Memory B cell (primary cell): ENCODE data around the gene TRIM77.
"Not testable (repeated sequence)": the region's sequence is repeated elsewhere in the genome, so short reads cannot be mapped to it uniquely, and the experiment has no call there.

Experiments
- ATAC-seq: fragments of 150-1000 bp; cut with Tn5 transposase; 2 replicates; pipeline ENCODE4 v1.10.0; 2021; ENCODE audit warnings: low read depth, mild to moderate bottlenecking, moderate library complexity
- DNase-seq, 2 donors: peaks; one replicate each; pipeline ENCODE4 v3.0.0; 2022; ENCODE audit warnings: low spot score in 2 of 2
- H3K27ac Mint-ChIP-seq: one replicate; pipeline ENCODE4 v1.8.0; 2022; ENCODE audit warnings: mild to moderate bottlenecking, moderate library complexity, mixed read lengths
- H3K27me3 Mint-ChIP-seq: one replicate; pipeline ENCODE4 v1.8.0; 2022; ENCODE audit warnings: mixed read lengths
- H3K36me3 Mint-ChIP-seq: one replicate; pipeline ENCODE4 v1.8.0; 2022; ENCODE audit warnings: mild to moderate bottlenecking, mixed read lengths
- H3K4me1 Mint-ChIP-seq: one replicate; pipeline ENCODE4 v1.8.0; 2022; ENCODE audit warnings: mixed read lengths
- H3K4me3 Mint-ChIP-seq: one replicate; pipeline ENCODE4 v1.8.0; 2022; ENCODE audit warnings: mild to moderate bottlenecking, moderate library complexity, mixed read lengths
- H3K9me3 Mint-ChIP-seq: one replicate; pipeline ENCODE4 v1.8.0; 2022; ENCODE audit warnings: mixed read lengths

TRIM77 gene, protein sequence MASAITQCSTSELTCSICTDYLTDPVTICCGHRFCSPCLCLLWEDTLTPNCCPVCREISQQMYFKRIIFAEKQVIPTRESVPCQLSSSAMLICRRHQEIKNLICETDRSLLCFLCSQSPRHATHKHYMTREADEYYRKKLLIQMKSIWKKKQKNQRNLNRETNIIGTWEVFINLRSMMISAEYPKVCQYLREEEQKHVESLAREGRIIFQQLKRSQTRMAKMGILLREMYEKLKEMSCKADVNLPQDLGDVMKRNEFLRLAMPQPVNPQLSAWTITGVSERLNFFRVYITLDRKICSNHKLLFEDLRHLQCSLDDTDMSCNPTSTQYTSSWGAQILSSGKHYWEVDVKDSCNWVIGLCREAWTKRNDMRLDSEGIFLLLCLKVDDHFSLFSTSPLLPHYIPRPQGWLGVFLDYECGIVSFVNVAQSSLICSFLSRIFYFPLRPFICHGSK

DNA sequence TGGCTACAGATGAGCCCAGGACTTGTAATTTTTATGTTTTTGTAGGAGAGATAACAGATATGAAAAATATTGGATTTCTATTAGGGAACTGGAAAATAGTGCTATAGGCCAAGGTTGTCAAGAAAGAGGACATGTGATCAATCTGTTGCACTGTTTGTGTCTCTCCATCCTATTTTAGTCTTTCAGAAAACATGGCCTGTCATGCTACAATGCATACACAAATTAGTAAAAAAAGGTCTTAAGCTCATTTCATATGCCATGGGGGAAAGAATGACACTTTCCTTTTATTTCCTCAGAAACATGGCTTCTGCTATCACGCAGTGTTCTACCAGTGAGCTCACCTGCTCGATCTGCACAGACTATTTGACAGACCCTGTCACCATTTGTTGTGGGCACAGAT lies at the start of gene TRIM77:
TSS of gene TRIM77 (plus strand) at position 301 of the 400 bp plus-strand sequence. CDS start at position 301, 0 bp downstream.
- H3K9me3 Mint-ChIP-seq, result peaks cover 12% of the 10 kb centered on the region
- not testable (repeated sequence) for DNase-seq, H3K4me1 Mint-ChIP-seq, H3K4me3 Mint-ChIP-seq, H3K27me3 Mint-ChIP-seq, H3K27ac Mint-ChIP-seq, H3K36me3 Mint-ChIP-seq, ATAC-seq

DNA sequence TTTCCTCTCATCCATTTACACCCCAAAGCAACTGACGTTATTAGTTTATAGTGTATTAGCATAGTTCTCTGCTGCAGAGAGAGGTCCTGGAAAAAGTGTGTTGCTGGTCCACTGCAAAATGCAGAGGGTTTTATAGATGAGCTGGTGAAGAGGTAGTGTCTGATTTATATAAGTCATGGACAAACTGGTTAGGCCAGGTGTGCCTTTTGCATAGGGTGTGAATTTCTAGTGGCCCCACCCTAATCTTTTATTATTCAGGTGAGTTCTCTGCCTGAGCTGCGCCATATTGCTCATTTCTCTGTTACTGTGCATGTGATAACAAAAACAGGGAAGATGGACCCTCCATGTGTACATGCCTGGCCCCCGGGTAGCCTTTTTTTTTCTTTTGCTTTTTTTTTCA lies 43.1 kb upstream of the TRIM77 start:
- Mint-ChIP-seq H3K27ac (no peak overlapping the region), H3K36me3 (no peaks in the 10 kb centered on the region), H3K4me3 (no peak overlapping the region), H3K4me1 (no peaks in the 10 kb centered on the region), H3K9me3 (peaks cover 5% of the 10 kb centered on the region), H3K27me3 (no peaks in the 10 kb centered on the region)
- ATAC-seq (no peak), DNase-seq (no peak)

DNA sequence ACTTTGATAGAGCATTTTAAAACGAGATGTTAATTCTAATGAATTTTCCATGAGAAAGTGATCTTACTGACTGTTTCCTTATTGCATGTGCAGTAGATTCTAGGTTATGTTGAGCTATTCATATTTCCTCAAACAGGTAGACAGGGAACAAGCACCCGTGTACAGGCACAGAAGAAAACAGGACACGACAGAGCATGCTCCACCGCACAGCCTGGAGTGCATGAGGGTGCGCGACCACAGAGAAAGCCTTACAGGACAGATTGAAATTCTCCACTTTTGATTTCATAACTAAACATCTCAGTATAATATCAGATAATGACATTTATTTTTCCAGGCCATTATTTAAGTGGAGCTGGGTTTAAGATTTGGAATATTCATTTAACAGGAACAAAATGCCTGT lies 41.9 kb upstream of the TRIM77 start:
- not testable (repeated sequence) for H3K9me3 Mint-ChIP-seq, H3K36me3 Mint-ChIP-seq, DNase-seq, H3K4me1 Mint-ChIP-seq, H3K27me3 Mint-ChIP-seq, H3K27ac Mint-ChIP-seq, ATAC-seq, H3K4me3 Mint-ChIP-seq

DNA sequence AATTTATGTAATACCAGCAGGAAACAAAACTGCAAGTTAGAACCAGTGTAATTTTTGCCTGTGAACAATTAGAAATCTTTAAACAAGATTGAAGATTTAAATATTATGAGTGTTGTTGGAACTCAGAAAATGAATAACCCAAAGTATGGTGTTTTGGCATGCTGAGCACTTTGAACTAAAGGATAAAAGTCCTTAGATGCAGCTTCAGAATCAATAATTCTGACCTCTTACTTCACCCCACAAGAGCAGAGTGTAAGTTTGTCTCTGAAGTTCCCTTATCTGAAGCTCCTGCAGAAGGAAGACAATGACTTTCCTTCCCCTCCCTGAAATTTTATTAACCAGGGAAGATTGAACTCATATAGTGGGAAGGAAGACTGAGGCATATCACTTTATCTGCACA lies 40.5 kb upstream of the TRIM77 start:
- H3K4me1 Mint-ChIP-seq, H3K4me3 Mint-ChIP-seq, ATAC-seq, H3K36me3 Mint-ChIP-seq, H3K27ac Mint-ChIP-seq, H3K9me3 Mint-ChIP-seq, DNase-seq, H3K27me3 Mint-ChIP-seq: not testable (repeated sequence)

DNA sequence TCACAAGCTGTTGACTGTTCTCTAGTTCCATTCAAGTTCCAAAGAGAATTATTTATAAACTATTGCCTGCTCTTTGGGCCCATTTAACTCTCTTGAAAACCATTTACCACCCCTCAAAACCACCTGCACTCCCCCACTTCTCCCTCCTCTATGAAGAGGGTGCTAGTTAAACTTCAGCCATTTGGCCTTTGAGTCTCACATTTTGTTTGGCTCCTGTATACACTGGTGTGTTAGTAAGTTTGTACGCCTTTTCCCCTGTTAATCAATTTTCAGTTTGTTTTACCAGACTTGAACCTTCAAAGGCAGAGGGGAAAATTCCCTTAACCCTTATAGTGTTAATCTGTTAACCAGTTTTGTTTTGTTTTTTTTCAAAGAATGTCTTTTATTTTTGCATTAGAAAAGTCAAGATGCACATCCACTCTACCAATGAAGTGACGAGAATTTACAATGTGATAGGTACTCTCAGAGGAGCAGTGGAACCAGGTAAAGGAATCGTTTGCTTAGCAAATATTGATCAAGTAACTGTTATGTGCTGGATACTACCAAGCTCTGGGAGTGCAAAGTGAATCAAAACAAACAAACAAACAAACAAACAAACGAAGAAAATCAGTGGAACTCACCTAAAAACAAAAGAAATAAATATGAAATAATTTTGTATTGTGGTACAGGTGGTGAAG lies 40.0 kb upstream of the TRIM77 start:
- not testable (repeated sequence) for H3K36me3 Mint-ChIP-seq, H3K27me3 Mint-ChIP-seq, H3K27ac Mint-ChIP-seq, H3K4me1 Mint-ChIP-seq, ATAC-seq, DNase-seq, H3K4me3 Mint-ChIP-seq, H3K9me3 Mint-ChIP-seq

DNA sequence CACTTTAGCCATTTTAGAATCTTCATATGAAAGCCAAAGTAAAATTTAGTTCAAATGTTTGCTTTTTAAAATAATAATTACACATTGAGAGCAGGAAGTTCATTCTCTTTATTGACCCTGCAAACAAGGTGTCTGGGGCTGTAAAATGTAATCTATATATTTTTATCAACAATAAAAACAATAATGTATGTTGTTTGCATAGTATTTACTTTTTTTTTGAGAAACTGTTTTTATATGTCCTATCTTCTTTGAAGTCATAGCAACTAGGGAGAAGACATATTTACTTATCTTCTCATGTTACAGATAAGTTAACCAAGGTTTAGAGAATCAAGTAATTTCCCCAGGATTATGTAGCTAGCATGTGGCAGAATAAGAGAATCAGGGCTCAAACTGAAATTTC lies 37.6 kb upstream of the TRIM77 start:
- H3K27me3 Mint-ChIP-seq, ATAC-seq, H3K36me3 Mint-ChIP-seq, H3K4me3 Mint-ChIP-seq, DNase-seq, H3K27ac Mint-ChIP-seq, H3K4me1 Mint-ChIP-seq, H3K9me3 Mint-ChIP-seq: not testable (repeated sequence)

DNA sequence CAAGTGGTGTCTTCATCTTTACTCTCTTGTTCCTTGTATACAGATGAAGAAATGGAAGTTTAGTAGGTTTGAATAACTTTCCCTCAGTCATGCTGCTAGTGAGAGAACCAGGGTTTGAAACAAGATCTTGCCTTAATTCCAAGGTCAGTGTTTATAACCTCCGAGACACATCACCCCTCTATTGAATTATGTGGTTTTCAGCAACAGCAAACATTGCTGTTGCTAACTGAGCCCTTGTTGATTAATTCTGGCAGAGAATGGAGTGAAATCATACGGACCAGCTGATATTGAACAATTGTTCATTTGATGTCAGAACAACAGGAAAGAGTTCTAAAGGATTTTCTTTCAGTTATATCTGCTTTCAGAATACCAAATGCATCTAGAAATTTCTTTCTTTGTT lies 36.7 kb upstream of the TRIM77 start:
- not testable (repeated sequence) for H3K4me1 Mint-ChIP-seq, H3K9me3 Mint-ChIP-seq, H3K36me3 Mint-ChIP-seq, H3K27ac Mint-ChIP-seq, H3K27me3 Mint-ChIP-seq, DNase-seq, H3K4me3 Mint-ChIP-seq, ATAC-seq

DNA sequence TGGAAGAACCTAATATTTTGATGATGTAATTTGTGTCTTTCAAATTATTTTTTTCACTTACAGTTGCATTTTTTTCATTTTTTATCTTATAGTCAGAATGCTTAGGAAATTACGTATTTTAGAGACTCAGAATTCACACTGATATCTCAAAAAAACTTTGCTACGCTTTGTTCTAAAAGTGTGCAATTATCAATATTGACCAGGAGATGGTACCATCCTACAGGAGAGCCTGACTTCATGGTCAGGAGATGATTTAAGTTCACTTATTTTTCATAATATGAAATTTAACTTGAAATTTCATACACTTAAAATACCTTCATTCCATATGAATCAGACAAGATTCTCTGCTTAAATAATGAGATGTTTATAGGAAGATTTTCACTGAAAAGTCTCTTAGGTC lies 34.7 kb upstream of the TRIM77 start:
- H3K4me3 Mint-ChIP-seq, H3K9me3 Mint-ChIP-seq, DNase-seq, H3K4me1 Mint-ChIP-seq, ATAC-seq, H3K27me3 Mint-ChIP-seq, H3K27ac Mint-ChIP-seq, H3K36me3 Mint-ChIP-seq: not testable (repeated sequence)

DNA sequence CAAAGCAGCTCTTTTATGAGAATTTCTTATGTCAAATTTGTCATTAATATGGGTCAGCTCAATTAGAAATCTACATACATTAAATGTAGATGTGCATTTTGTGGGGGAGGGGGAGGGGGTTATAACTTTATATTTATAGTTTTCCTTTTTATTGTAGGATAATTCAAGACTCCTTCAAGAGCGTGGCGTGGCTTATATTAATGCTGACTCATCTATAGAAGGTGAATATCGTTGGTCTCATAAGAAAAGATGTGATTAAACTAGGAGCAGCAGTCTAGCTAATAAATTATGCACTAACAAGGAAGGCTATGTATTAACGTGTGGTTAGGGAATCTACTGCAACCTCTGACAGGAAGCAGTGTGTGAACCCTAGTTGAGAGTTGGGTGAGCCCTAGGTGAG lies 34.2 kb upstream of the TRIM77 start:
- not testable (repeated sequence) for H3K4me3 Mint-ChIP-seq, H3K9me3 Mint-ChIP-seq, H3K27me3 Mint-ChIP-seq, H3K36me3 Mint-ChIP-seq, H3K4me1 Mint-ChIP-seq, ATAC-seq, H3K27ac Mint-ChIP-seq, DNase-seq

DNA sequence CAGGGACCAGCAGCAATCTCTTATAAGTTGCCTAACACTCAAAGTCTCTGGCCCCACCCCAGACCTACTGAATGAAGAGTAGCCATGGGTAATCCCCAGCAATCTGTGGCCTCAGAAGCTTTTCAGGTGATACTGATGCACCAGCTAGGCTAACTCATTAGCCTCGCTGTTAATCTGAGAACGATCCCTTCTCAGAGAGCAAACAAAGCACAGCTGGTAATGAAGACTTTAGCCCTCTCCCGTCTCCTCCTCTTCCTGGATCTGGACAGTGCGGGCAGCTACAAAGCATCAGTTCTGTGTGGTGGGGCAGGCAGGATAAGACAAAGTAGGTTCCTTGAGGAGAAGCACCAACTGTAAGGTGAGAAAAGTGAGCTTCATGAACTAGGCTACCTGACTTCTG lies 3.0 kb upstream of the TRIM77 start:
- H3K27ac Mint-ChIP-seq, result not testable (repeated sequence)

DNA sequence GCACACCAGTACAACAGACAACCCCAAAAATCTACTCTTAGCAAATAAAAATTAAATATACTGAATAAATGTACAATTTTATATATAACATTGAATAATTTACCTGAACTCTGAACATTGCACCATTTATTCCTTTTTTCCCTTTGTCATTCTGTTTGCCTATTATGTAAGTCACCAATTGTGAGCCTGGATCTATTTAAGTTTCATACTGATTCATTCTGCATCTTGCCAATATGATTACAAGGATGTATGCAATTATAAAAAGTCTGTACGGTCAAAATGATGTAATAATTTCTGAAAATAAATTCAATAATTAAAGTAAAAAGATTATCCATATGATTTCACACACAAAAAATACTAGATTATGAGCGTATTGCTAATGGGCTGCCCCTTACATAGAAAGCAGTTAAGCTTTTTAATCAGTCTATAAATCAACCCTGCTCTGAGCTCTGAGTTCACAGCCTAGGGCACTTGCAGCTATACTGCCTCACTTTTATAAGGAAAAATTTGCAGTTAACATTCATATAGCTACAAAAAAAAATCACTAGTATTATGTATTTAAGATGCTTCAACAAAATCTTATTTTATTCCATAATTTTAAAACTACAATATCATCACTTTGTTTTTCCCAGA lies 14.9 kb downstream of the TRIM77 start:
- H3K27ac Mint-ChIP-seq, H3K9me3 Mint-ChIP-seq, H3K4me1 Mint-ChIP-seq, DNase-seq, ATAC-seq, H3K36me3 Mint-ChIP-seq, H3K27me3 Mint-ChIP-seq, H3K4me3 Mint-ChIP-seq: not testable (repeated sequence)

More for the DNA sequence above, 3.0 kb upstream of the TRIM77 start:
- not testable (repeated sequence) for H3K36me3 Mint-ChIP-seq, H3K4me1 Mint-ChIP-seq, H3K27me3 Mint-ChIP-seq, DNase-seq, ATAC-seq, H3K4me3 Mint-ChIP-seq
- H3K9me3 Mint-ChIP-seq, result peaks cover 10% of the 10 kb centered on the region

DNA sequence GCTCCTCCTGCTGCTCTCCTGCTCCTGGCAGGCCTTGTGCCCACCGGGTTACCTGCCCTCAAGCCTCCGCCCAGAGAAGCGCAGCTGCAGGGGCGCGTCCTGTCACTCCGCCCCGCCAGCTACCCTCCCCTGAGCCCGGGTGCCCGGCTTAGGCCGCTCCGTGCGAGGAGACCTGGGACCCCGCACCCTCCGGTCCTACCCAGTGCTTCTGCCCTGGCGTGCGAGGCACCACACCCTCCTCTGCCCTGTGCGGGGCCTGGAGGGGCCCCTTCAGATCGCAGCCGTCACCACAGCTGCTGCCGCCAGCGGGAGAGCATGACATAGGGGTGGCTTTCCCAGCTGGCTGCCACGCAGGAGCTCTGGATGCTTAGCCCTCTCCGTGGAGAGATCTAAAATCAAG lies 20.1 kb downstream of the TRIM77 start:
- not testable (repeated sequence) for H3K9me3 Mint-ChIP-seq, ATAC-seq, H3K4me3 Mint-ChIP-seq, H3K4me1 Mint-ChIP-seq, H3K36me3 Mint-ChIP-seq, DNase-seq, H3K27ac Mint-ChIP-seq, H3K27me3 Mint-ChIP-seq

DNA sequence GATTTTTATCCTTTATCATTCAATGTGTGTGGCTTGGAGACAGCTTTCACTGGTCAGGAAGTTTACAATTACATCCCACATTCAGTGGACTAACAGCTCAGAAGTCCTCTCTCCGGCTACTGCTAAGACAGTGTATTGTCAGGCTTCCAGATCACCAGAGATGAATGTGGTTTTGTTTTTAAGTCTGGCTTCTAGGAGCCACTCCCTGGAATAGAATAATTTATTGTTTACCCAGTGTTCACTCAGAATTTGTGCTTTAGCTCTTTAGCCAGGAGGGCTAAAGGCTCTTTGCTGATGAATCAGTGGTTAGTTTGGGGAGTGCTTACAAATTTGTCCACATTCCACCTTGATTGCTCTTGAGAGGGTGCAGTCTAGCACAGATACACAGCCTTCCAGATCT lies 26.5 kb downstream of the TRIM77 start:
- Mint-ChIP-seq H3K27me3 (no peaks in the 10 kb centered on the region), H3K36me3 (no peaks in the 10 kb centered on the region), H3K4me3 (no peak overlapping the region), H3K9me3 (no peaks in the 10 kb centered on the region), H3K27ac (no peak overlapping the region), H3K4me1 (no peaks in the 10 kb centered on the region)
- DNase-seq (no peak), ATAC-seq (no peak)

DNA sequence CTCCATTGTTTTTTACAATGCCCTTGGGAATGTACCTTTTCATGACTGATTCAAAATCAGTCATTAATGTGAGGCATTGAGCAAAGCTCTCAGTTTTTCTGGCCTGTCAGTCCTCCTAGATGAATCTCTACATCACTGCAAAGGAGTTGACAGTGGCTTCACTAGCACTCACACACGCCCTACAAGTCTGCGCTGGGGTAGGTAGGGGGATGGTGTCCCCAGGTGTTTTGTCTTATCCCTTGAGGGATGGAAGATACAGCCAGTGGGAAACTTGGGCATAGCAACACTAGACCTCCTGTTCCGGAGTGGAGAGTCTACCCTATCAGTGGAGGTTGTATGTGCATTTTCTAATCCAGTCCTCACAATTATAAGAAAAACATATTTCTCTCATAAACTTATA lies 27.0 kb downstream of the TRIM77 start:
- no peak for ATAC-seq
- no peak for DNase-seq
- Mint-ChIP-seq H3K36me3 (no peaks in the 10 kb centered on the region), H3K4me1 (no peaks in the 10 kb centered on the region), H3K4me3 (no peak overlapping the region), H3K27ac (no peak overlapping the region), H3K27me3 (no peaks in the 10 kb centered on the region), H3K9me3 (no peaks in the 10 kb centered on the region)
